H1 (cell line): ENCODE data around the gene UBAC1. TPM values are rescaled to one million over a fixed set of nuclear protein-coding genes. Genes with fewer than 3 reads are reported as not detected.

Experiments used
- CTCF ChIA-PET: fragments of 300-600 bp; sonication (Branson Sonifier 250); formaldehyde crosslinking; loops from one replicate; lab custom pipeline; 2021; ENCODE audit not compliant: partially characterized antibody; lab: Charles Lee
- POLR2A ChIA-PET: fragments of 300-600 bp; sonication (Branson Sonifier 250); formaldehyde crosslinking; loops from one replicate; lab custom pipeline; 2021; ENCODE audit warnings: inconsistent platforms; ENCODE audit not compliant: partially characterized antibody; lab: Charles Lee
- DNase-seq, 2 experiments: peaks; one replicate each; pipeline versions ENCODE4 v3.0.0 to v3.0.0-alpha.2; 2010 to 2022; ENCODE audit warnings: low spot score in 2 of 2, low read depth in 1 of 2, mixed read lengths in 1 of 2
- FAIRE-seq: peaks from 2 replicates; lab custom pipeline; 2011; peaks lifted over from hg19 to GRCh38; lab: Jason Lieb, UNC
- H2AFZ ChIP-seq: 2 replicates; pipeline ENCODE4 v1.8.1; 2012; ENCODE audit warnings: low read length, inconsistent platforms
- H2AK5ac ChIP-seq: 2 replicates; pipeline ENCODE4 v1.6.1; 2013; ENCODE audit warnings: low read depth, low read length
- H2BK120ac ChIP-seq: replicated peaks from 2 replicates; pipeline ENCODE3; 2013; ENCODE audit warnings: low read depth, low read length, inconsistent platforms
- H2BK12ac ChIP-seq: 2 replicates; pipeline ENCODE4 v1.6.1; 2013; ENCODE audit warnings: low read depth, low read length
- H2BK15ac ChIP-seq: 2 replicates; pipeline ENCODE4 v1.6.1; 2013; ENCODE audit warnings: low read length
- H2BK20ac ChIP-seq: 2 replicates; pipeline ENCODE4 v1.6.1; 2013; ENCODE audit warnings: low read length
- H2BK5ac ChIP-seq: 2 replicates; pipeline ENCODE4 v1.6.1; 2013; ENCODE audit warnings: low read depth, low read length
- H3K14ac ChIP-seq: 2 replicates; pipeline ENCODE4 v1.6.1; 2013; ENCODE audit warnings: inconsistent platforms; ENCODE audit not compliant: insufficient read length
- H3K18ac ChIP-seq: 2 replicates; pipeline ENCODE4 v1.6.1; 2013; ENCODE audit warnings: low read length; ENCODE audit errors: extremely low read depth
- H3K23ac ChIP-seq: 2 replicates; pipeline ENCODE4 v1.6.1; 2013; ENCODE audit warnings: inconsistent platforms; ENCODE audit not compliant: insufficient read length
- H3K23me2 ChIP-seq: 2 replicates; pipeline ENCODE4 v1.6.1; 2013; ENCODE audit warnings: low read depth, low read length
- H3K27ac ChIP-seq: 2 replicates; pipeline ENCODE4 v1.6.1; 2011; ENCODE audit warnings: low read depth, low read length, inconsistent platforms
- H3K27me3 ChIP-seq, 4 experiments: replicated peaks in 1 of 4; 1 replicate in 1 of 4; 2 replicates in 3 of 4; pipeline versions ENCODE4 v1.6.1 to v1.8.1; 2011 to 2013; ENCODE audit warnings: low read length in 3 of 4, mild to moderate bottlenecking in 3 of 4, inconsistent platforms in 2 of 4, mixed read lengths in 2 of 4, moderate library complexity in 1 of 4; ENCODE audit not compliant: control insufficient read depth in 3 of 4, insufficient read depth in 3 of 4; ENCODE audit errors: extremely low read depth in 1 of 4
- H3K36me3 ChIP-seq, 4 experiments: 2 replicates each; pipeline versions ENCODE4 v1.6.1 to v1.8.1; 2011 to 2013; ENCODE audit warnings: mild to moderate bottlenecking in 4 of 4, low read length in 3 of 4, moderate library complexity in 2 of 4, control low read depth in 1 of 4, inconsistent platforms in 1 of 4; ENCODE audit not compliant: insufficient read depth in 4 of 4, control insufficient read depth in 2 of 4
- H3K4ac ChIP-seq: replicated peaks from 2 replicates; pipeline ENCODE3; 2013; ENCODE audit warnings: low read length, low read depth, mixed read lengths, inconsistent platforms; ENCODE audit not compliant: insufficient read length
- H3K4me1 ChIP-seq, 4 experiments: replicated peaks in 1 of 4; 1 replicate in 1 of 4; 2 replicates in 3 of 4; pipeline versions ENCODE4 v1.6.1 to v1.8.1; 2011 to 2013; ENCODE audit warnings: low read length in 3 of 4, inconsistent platforms in 2 of 4, mixed read lengths in 1 of 4; ENCODE audit not compliant: insufficient read depth in 4 of 4, control insufficient read depth in 3 of 4
- H3K4me2 ChIP-seq, 2 experiments: 2 replicates each; pipeline versions ENCODE4 v1.6.1 to v1.8.1; 2011 to 2013; ENCODE audit warnings: low read depth in 2 of 2, low read length in 2 of 2, control low read depth in 1 of 2, inconsistent platforms in 1 of 2, mild to moderate bottlenecking in 1 of 2; ENCODE audit not compliant: insufficient read depth in 1 of 2
- H3K4me3 ChIP-seq, 4 experiments: fragments of 200-600, 300-600 bp in 1 of 4; sonication (generic), shearing (Covaris generic), sonication (Bioruptor Twin) in 1 of 4; 2 replicates each; pipeline versions ENCODE4 v1.5.1 to v1.8.1; 2011 to 2016; ENCODE audit warnings: low read length in 4 of 4, low read depth in 3 of 4, control low read depth in 2 of 4, inconsistent platforms in 2 of 4, mild to moderate bottlenecking in 2 of 4, mixed read lengths in 1 of 4, moderate library complexity in 1 of 4; ENCODE audit not compliant: insufficient read depth in 2 of 4; ENCODE audit errors: extremely low read depth in 1 of 4
- H3K56ac ChIP-seq: replicated peaks from 2 replicates; pipeline ENCODE3; 2013; ENCODE audit warnings: low read depth, mild to moderate bottlenecking, mixed read lengths, low read length, inconsistent platforms; ENCODE audit not compliant: insufficient read length
- H3K79me1 ChIP-seq: 2 replicates; pipeline ENCODE4 v1.6.1; 2013; ENCODE audit warnings: low read depth, low read length, control low read depth
- H3K79me2 ChIP-seq, 2 experiments: 2 replicates each; pipeline versions ENCODE4 v1.6.1 to v1.8.1; 2012 to 2013; ENCODE audit warnings: low read length in 2 of 2, mild to moderate bottlenecking in 2 of 2, inconsistent platforms in 1 of 2; ENCODE audit not compliant: insufficient read depth in 2 of 2, control insufficient read depth in 1 of 2
- H3K9ac ChIP-seq, 4 experiments: replicated peaks in 1 of 4; 1 replicate in 1 of 4; 2 replicates in 3 of 4; pipeline versions ENCODE4 v1.6.1 to v1.8.1; 2011 to 2013; ENCODE audit warnings: low read depth in 3 of 4, low read length in 3 of 4, control low read depth in 2 of 4, mild to moderate bottlenecking in 2 of 4, moderate library complexity in 2 of 4, inconsistent platforms in 1 of 4; ENCODE audit errors: extremely low read depth in 1 of 4
- H3K9me3 ChIP-seq, 2 experiments: 2 replicates each; pipeline versions ENCODE4 v1.6.1 to v1.8.1; 2012 to 2013; ENCODE audit warnings: mild to moderate bottlenecking in 2 of 2, moderate library complexity in 2 of 2, control low read depth in 1 of 2, inconsistent platforms in 1 of 2, low read depth in 1 of 2, low read length in 1 of 2, mixed read lengths in 1 of 2; ENCODE audit not compliant: insufficient read depth in 2 of 2
- H4K20me1 ChIP-seq, 2 experiments: replicated peaks in 1 of 2; 2 replicates each; pipeline versions ENCODE3 to v1.8.1; 2011 to 2013; ENCODE audit warnings: inconsistent platforms in 2 of 2, low read length in 2 of 2, mild to moderate bottlenecking in 1 of 2; ENCODE audit not compliant: insufficient read depth in 2 of 2, control insufficient read depth in 1 of 2
- H4K5ac ChIP-seq: 2 replicates; pipeline ENCODE4 v1.6.1; 2013; ENCODE audit warnings: low read length, low read depth, mixed read lengths, inconsistent platforms; ENCODE audit not compliant: insufficient read length
- H4K8ac ChIP-seq: 2 replicates; pipeline ENCODE4 v1.8.0; 2013; ENCODE audit warnings: mild to moderate bottlenecking, moderate library complexity, low read length, inconsistent platforms; ENCODE audit not compliant: insufficient read depth; ENCODE audit errors: extremely low read depth
- H4K91ac ChIP-seq: replicated peaks from 2 replicates; pipeline ENCODE3; 2013; ENCODE audit warnings: low read length, mixed read lengths, inconsistent platforms; ENCODE audit not compliant: insufficient read length
- WGBS, 2 experiments: shearing (Covaris generic) in 1 of 2; methylation state at CpG; one replicate each; pipeline versions ENCODE4 v1.1.6 to v1.1.7; 2013 to 2015; ENCODE audit warnings: low lambda C conversion rate in 2 of 2, mixed read lengths in 2 of 2, inconsistent platforms in 1 of 2, low coverage in 1 of 2, missing lambda C conversion rate in 1 of 2; ENCODE audit not compliant: insufficient replicate concordance in 2 of 2, insufficient coverage in 1 of 2, insufficient read length in 1 of 2; ENCODE audit errors: extremely low coverage in 1 of 2, missing lambda C conversion rate in 1 of 2; 5-methylcytosine and 5-hydroxymethylcytosine counted together
- polyA plus RNA-seq, 7 experiments: library from polyadenylated mRNA; depleted of rRNA in 3 of 7; stranded (reverse) in 5 of 7; unstranded in 2 of 7; fragments of >200 nt in 5 of 7; fragments of 200-250 nt in 2 of 7; gene quantifications; 1 replicate in 5 of 7; 2 replicates in 1 of 7; 4 replicates in 1 of 7; pipeline versions ENCODE4 v1.2.1 to v1.2.3, GENCODE V29; 2011 to 2013; ENCODE audit warnings: missing spikeins in 2 of 7, mixed read lengths in 2 of 7
- total RNA-seq: library from RNA; stranded (reverse); fragmentation: NEBNext Ultra II Directional; extraction: Animal tissue kit (Norgen Biotek cat#: 25700); gene quantifications from 2 replicates; pipeline ENCODE4 v1.2.1, GENCODE V29; 2021
- TF ChIP-seq, protein P1 (sequence below): IDR thresholded peaks from 2 replicates; pipeline ENCODE4 v1.6.1; 2012; ENCODE audit warnings: low read length, inconsistent platforms

UBAC1 gene
- total and polyA plus RNA-seq, 2 of the 8 experiments (the other 6 are each of a cell fraction or from before 2014, with no cell fraction given): 59.3 to 85.2 TPM

DNA sequence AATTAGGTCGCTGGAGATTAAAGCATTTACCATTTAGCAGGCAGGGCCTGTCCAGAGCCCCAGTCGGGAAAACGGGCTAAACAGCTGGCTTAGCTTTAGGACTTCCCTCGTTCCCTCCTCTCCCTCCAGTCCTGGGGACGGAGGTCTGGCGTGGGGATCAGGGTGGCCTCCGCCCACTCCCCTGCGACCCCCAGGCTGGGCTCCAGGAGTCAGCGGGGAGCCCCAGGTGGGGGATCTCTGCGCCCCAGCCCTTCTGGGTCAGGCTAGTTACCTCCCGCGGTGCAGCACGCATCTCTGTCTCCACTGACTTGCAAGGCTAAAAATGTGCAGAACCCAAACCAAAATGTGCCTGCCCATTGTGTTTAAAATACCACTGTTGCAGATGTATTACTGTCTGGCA lies 37.7 kb downstream of the UBAC1 start:
- H2BK15ac ChIP-seq: no peak overlapping the region
- DNase-seq (no peak), FAIRE-seq (no peak)
- H3K9ac ChIP-seq: no peak overlapping the region
- H2AK5ac ChIP-seq: no peak overlapping the region
- no peaks in the 10 kb centered on the region for H3K27me3 ChIP-seq
- peaks cover 4% of the 10 kb centered on the region; the same call in 1 of the 2 replicates for H3K79me1 ChIP-seq
- H3K27ac ChIP-seq: no peak overlapping the region
- H3K23me2 ChIP-seq: no peaks in the 10 kb centered on the region
- H3K14ac ChIP-seq: no peak overlapping the region
- no peaks in the 10 kb centered on the region for H3K79me2 ChIP-seq
- H3K4ac ChIP-seq: no peak overlapping the region
- H4K91ac ChIP-seq: no peak overlapping the region
- no peaks in the 10 kb centered on the region; a peak in 1 of 7 replicates for H3K4me1 ChIP-seq
- POLR2A ChIA-PET: interaction anchor here (1.6 kb wide), 1 partner anchor 17 kb away, joined by 4 read pairs; no protein-coding TSS in a partner anchor
- no peak overlapping the region for H3K4me2 ChIP-seq
- no peak overlapping the region for H3K4me3 ChIP-seq
- no peak overlapping the region for H4K8ac ChIP-seq
- H4K5ac ChIP-seq: no peak overlapping the region
- H2AFZ ChIP-seq: no peak overlapping the region
- H2BK12ac ChIP-seq: no peak overlapping the region
- no peak overlapping the region for H3K56ac ChIP-seq
- no peak overlapping the region for H2BK5ac ChIP-seq
- H3K18ac ChIP-seq: no peak overlapping the region
- H3K23ac ChIP-seq: no peak overlapping the region
- no peak overlapping the region for H2BK120ac ChIP-seq
- H4K20me1 ChIP-seq: peaks cover 0 to 15% of the 10 kb centered on the region in 2 experiments
- no peak overlapping the region for H2BK20ac ChIP-seq
- CTCF ChIA-PET: interaction anchor here (1.2 kb wide), 2 partner anchors 11 to 34 kb away, joined by 3 read pairs; no protein-coding TSS in a partner anchor
- peaks cover 11 to 19% of the 10 kb centered on the region in 2 experiments; a peak in 3 of 4 replicates for H3K9me3 ChIP-seq
- WGBS, 2 experiments: 92% methylated on average over 13 of the region's 13 CpGs; no CpG with 5 or more reads in 1 of the 2 experiments
- no peaks in the 10 kb centered on the region; a peak in 1 of 8 replicates for H3K36me3 ChIP-seq
- TF ChIP-seq, protein P1, sequence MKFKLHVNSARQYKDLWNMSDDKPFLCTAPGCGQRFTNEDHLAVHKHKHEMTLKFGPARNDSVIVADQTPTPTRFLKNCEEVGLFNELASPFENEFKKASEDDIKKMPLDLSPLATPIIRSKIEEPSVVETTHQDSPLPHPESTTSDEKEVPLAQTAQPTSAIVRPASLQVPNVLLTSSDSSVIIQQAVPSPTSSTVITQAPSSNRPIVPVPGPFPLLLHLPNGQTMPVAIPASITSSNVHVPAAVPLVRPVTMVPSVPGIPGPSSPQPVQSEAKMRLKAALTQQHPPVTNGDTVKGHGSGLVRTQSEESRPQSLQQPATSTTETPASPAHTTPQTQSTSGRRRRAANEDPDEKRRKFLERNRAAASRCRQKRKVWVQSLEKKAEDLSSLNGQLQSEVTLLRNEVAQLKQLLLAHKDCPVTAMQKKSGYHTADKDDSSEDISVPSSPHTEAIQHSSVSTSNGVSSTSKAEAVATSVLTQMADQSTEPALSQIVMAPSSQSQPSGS: no peak
